ENCODE data around the gene TRIO.

The TRIO gene

GRCh38 chr5:14161825-14162556 lies 18.8 kb downstream of the TRIO start:
- DNase-seq (ENCODE audit: extremely low read depth, low read depth) = no peak
- TF ChIP-seq CTCF (IDR thresholded peaks at IDR 0.05; ENCODE audit: low read depth, low read length) = no peak

- no peak for TF ChIP-seq CTCF (IDR thresholded peaks at IDR 0.05; ENCODE audit: low read depth, low read length)
Measured at GRCh38 chr5:14164164-14165163, 21.3 kb downstream of the TRIO start.

GRCh38 chr5:14165375-14166106 lies 22.4 kb downstream of the TRIO start:
- no peak for DNase-seq (ENCODE audit: extremely low read depth, low read depth)
- no peak for TF ChIP-seq CTCF (IDR thresholded peaks at IDR 0.05; ENCODE audit: low read depth, low read length)

More at GRCh38 chr5:14164164-14165163, 21.3 kb downstream of the TRIO start:
- no peak for DNase-seq (ENCODE audit: extremely low read depth, low read depth)

- no peak for DNase-seq (ENCODE audit: extremely low read depth, low read depth)
- TF ChIP-seq CTCF (IDR thresholded peaks at IDR 0.05; ENCODE audit: low read depth, low read length) = no peak
Measured at GRCh38 chr5:14166437-14166836, 23.3 kb downstream of the TRIO start.

GRCh38 chr5:14167211-14167845 lies 24.2 kb downstream of the TRIO start:
- TF ChIP-seq CTCF (IDR thresholded peaks at IDR 0.05; ENCODE audit: low read depth, low read length) = no peak
- DNase-seq (ENCODE audit: extremely low read depth, low read depth) = no peak

GRCh38 chr5:14168144-14168792 lies 25.1 kb downstream of the TRIO start:
- DNase-seq (ENCODE audit: extremely low read depth, low read depth) = no peak
- TF ChIP-seq CTCF (IDR thresholded peaks at IDR 0.05; ENCODE audit: low read depth, low read length) = no peak

Measured in AG09319 (cell line).